Measurements from ENCODE around the gene OR8J3.
"Not testable (repeated sequence)": the region's sequence is repeated elsewhere in the genome, so short reads cannot be mapped to it uniquely, and the experiment has no call there.

Gene OR8J3

GRCh38 chr11:56140151-56140661 lies at the start of gene OR8J3:
OR8J3 (minus strand) TSS chr11:56140201; CDS start chr11:56137718, 2,483 bp downstream.
- no peak for DNase-seq

GRCh38 chr11:56188602-56189001 lies 48.6 kb upstream of the OR8J3 start:
- no peak for DNase-seq

GRCh38 chr11:56183459-56183858 lies 43.5 kb upstream of the OR8J3 start:
- DNase-seq: no peak

- no peak for DNase-seq
Observed at GRCh38 chr11:56176318-56176717, 36.3 kb upstream of the OR8J3 start, which contains the start of gene OR5J2. OR5J2 (plus strand) TSS chr11:56176618; CDS start chr11:56176618, 0 bp downstream.

- no peak for DNase-seq
Observed at GRCh38 chr11:56172256-56172830, 32.3 kb upstream of the OR8J3 start.

GRCh38 chr11:56163804-56164203 lies 23.8 kb upstream of the OR8J3 start:
- no peak for DNase-seq

- no peak for DNase-seq
Observed at GRCh38 chr11:56160217-56160616, 20.2 kb upstream of the OR8J3 start, which contains the start of gene OR8K5. OR8K5 (minus strand) TSS chr11:56160317; CDS start chr11:56160317, 0 bp downstream.

- no peak for DNase-seq
Observed at GRCh38 chr11:56152333-56152732, 12.3 kb upstream of the OR8J3 start.

- DNase-seq: no peak
Observed at GRCh38 chr11:56151376-56151775, 11.4 kb upstream of the OR8J3 start.

- DNase-seq: not testable (repeated sequence)
Observed at GRCh38 chr11:56143681-56144080, 3.7 kb upstream of the OR8J3 start.

GRCh38 chr11:56122073-56122472 lies 17.9 kb downstream of the OR8J3 start, which contains the start of gene OR8H3:
OR8H3 (plus strand) TSS chr11:56122373; CDS start chr11:56122373, 0 bp downstream.
- no peak for DNase-seq

- no peak for DNase-seq
Observed at GRCh38 chr11:56103210-56103737, 36.7 kb downstream of the OR8J3 start, which contains the start of gene OR8H2. OR8H2 (plus strand) TSS chr11:56103687; CDS start chr11:56105043, 1,356 bp downstream.

GRCh38 chr11:56093008-56093407 lies 47.0 kb downstream of the OR8J3 start, which contains the start of gene OR8I2:
OR8I2 (plus strand) TSS chr11:56093308; CDS start chr11:56093308, 0 bp downstream.
- no peak for DNase-seq

GRCh38 chr11:56089697-56090096 lies 50.3 kb downstream of the OR8J3 start:
- no peak for DNase-seq

Data from RPMI8226 (cell line).